Trophoblast cell (in vitro differentiated cells and primary cell): Measurements from ENCODE around the gene FBXL22.

Source experiments
- DNase-seq, 2 donors: peaks; one replicate each; pipeline ENCODE4 v3.0.0-alpha.2; 2016
- H2AFZ ChIP-seq: 2 replicates; pipeline ENCODE4 v1.6.1; 2013; ENCODE audit warnings: low read length, moderate library complexity, mild to moderate bottlenecking; ENCODE audit not compliant: insufficient read depth, poor library complexity
- H2AK5ac ChIP-seq: 2 replicates; pipeline ENCODE4 v1.6.1; 2013; ENCODE audit warnings: mild to moderate bottlenecking, low read length
- H2BK120ac ChIP-seq: 2 replicates; pipeline ENCODE4 v1.6.1; 2013; ENCODE audit warnings: low read length, mild to moderate bottlenecking, moderate library complexity; ENCODE audit not compliant: insufficient read depth, poor library complexity
- H2BK12ac ChIP-seq: 2 replicates; pipeline ENCODE4 v1.6.1; 2013; ENCODE audit warnings: mild to moderate bottlenecking, low read length, moderate library complexity
- H2BK5ac ChIP-seq: 2 replicates; pipeline ENCODE4 v1.6.1; 2013; ENCODE audit warnings: low read length, low read depth, moderate library complexity, mild to moderate bottlenecking; ENCODE audit not compliant: poor library complexity
- H3K14ac ChIP-seq: 2 replicates; pipeline ENCODE4 v1.6.1; 2013; ENCODE audit warnings: mild to moderate bottlenecking, low read length
- H3K18ac ChIP-seq: 2 replicates; pipeline ENCODE4 v1.6.1; 2013; ENCODE audit warnings: mild to moderate bottlenecking, low read length
- H3K23ac ChIP-seq: 2 replicates; pipeline ENCODE4 v1.6.1; 2013; ENCODE audit warnings: low read length
- H3K27ac ChIP-seq: 2 replicates; pipeline ENCODE4 v1.5.1; 2013; ENCODE audit warnings: low read depth, mild to moderate bottlenecking, inconsistent platforms, low read length, moderate library complexity
- H3K27me3 ChIP-seq: 2 replicates; pipeline ENCODE4 v1.6.1; 2013; ENCODE audit warnings: inconsistent platforms, mild to moderate bottlenecking, low read length, moderate library complexity; ENCODE audit not compliant: insufficient read depth
- H3K36me3 ChIP-seq, 2 experiments: 1 replicate in 1 of 2; 2 replicates in 1 of 2; pipeline ENCODE4 v1.6.1; 2013; ENCODE audit warnings: low read length in 2 of 2, mild to moderate bottlenecking in 2 of 2, moderate library complexity in 1 of 2; ENCODE audit not compliant: insufficient read depth in 2 of 2, control insufficient read depth in 1 of 2
- H3K4ac ChIP-seq: 2 replicates; pipeline ENCODE4 v1.6.1; 2013; ENCODE audit warnings: low read depth, mild to moderate bottlenecking, low read length, moderate library complexity
- H3K4me1 ChIP-seq, 2 experiments: 1 replicate in 1 of 2; 2 replicates in 1 of 2; pipeline ENCODE4 v1.6.1; 2013; ENCODE audit warnings: low read length in 2 of 2, mild to moderate bottlenecking in 2 of 2, moderate library complexity in 1 of 2; ENCODE audit not compliant: insufficient read depth in 2 of 2, control insufficient read depth in 1 of 2
- H3K4me2 ChIP-seq: 2 replicates; pipeline ENCODE4 v1.6.1; 2013; ENCODE audit warnings: inconsistent platforms, mild to moderate bottlenecking, low read length, moderate library complexity
- H3K4me3 ChIP-seq: 2 replicates; pipeline ENCODE4 v1.5.1; 2013; ENCODE audit warnings: mild to moderate bottlenecking, low read depth, low read length, inconsistent platforms
- H3K79me1 ChIP-seq: one replicate; pipeline ENCODE4 v1.6.1; 2013; ENCODE audit warnings: low read length
- H3K79me2 ChIP-seq: 2 replicates; pipeline ENCODE4 v1.6.1; 2013; ENCODE audit warnings: low read length, mild to moderate bottlenecking; ENCODE audit not compliant: control insufficient read depth, insufficient read depth, poor library complexity
- H3K9ac ChIP-seq: 2 replicates; pipeline ENCODE4 v1.6.1; 2013; ENCODE audit warnings: mild to moderate bottlenecking, low read length
- H3K9me3 ChIP-seq: 2 replicates; pipeline ENCODE4 v1.6.1; 2013; ENCODE audit warnings: low read depth, mild to moderate bottlenecking, control low read depth, inconsistent platforms, low read length; ENCODE audit not compliant: insufficient read depth
- H4K12ac ChIP-seq: 2 replicates; pipeline ENCODE4 v1.6.1; 2013; ENCODE audit warnings: low read depth, mild to moderate bottlenecking, low read length, moderate library complexity
- H4K8ac ChIP-seq: 2 replicates; pipeline ENCODE4 v1.6.1; 2013; ENCODE audit warnings: low read depth, mild to moderate bottlenecking, low read length, moderate library complexity
- H4K91ac ChIP-seq: one replicate; pipeline ENCODE4 v1.6.1; 2013; ENCODE audit warnings: low read depth, mild to moderate bottlenecking, low read length, moderate library complexity
- whole genome bisulfite sequencing: extraction: QIAGEN DNeasy Blood & Tissue Kit; methylation state at CpG from one replicate; pipeline ENCODE4 v1.1.7; 2013; ENCODE audit warnings: missing lambda C conversion rate; ENCODE audit not compliant: insufficient read length, insufficient coverage; ENCODE audit errors: extremely low coverage; 5-methylcytosine and 5-hydroxymethylcytosine counted together

FBXL22 gene

GRCh38 chr15:63636518-63637061, 39.4 kb downstream of the FBXL22 start:
- Histone ChIP-seq H2BK120ac (no peak overlapping the region), H3K79me2 (no peaks in the 10 kb centered on the region), H2BK5ac (no peak overlapping the region), H3K4me1 (no peaks in the 10 kb centered on the region), H3K14ac (no peak overlapping the region), H3K27me3 (no peaks in the 10 kb centered on the region), H4K91ac (no peak overlapping the region), H3K23ac (no peak overlapping the region), H2AK5ac (no peak overlapping the region), H4K12ac (no peak overlapping the region), H3K18ac (no peak overlapping the region), H3K27ac (no peak overlapping the region), H3K4me2 (no peak overlapping the region), H4K8ac (no peak overlapping the region), H3K36me3 (peaks cover 11 to 37% of the 10 kb centered on the region in 2 experiments), H3K4ac (no peak overlapping the region), H3K4me3 (no peak overlapping the region), H3K9me3 (peaks cover 1% of the 10 kb centered on the region), H2BK12ac (no peak overlapping the region), H3K79me1 (no peaks in the 10 kb centered on the region), H3K9ac (no peak overlapping the region), H2AFZ (no peak overlapping the region)
- DNase-seq, result no peak
- no CpG with 5 or more reads among the region's 9 CpGs for WGBS

GRCh38 chr15:63638839-63639238, 41.7 kb downstream of the FBXL22 start:
- Histone ChIP-seq H2AFZ (no peak overlapping the region), H4K12ac (no peak overlapping the region), H3K4me1 (no peaks in the 10 kb centered on the region), H2BK12ac (no peak overlapping the region), H3K79me2 (no peaks in the 10 kb centered on the region), H4K8ac (no peak overlapping the region), H3K27ac (no peak overlapping the region), H4K91ac (no peak overlapping the region), H3K9me3 (peaks cover 1% of the 10 kb centered on the region), H3K9ac (no peak overlapping the region), H2AK5ac (no peak overlapping the region), H3K23ac (no peak overlapping the region), H3K27me3 (no peaks in the 10 kb centered on the region), H3K14ac (no peak overlapping the region), H3K4me2 (no peak overlapping the region), H2BK120ac (no peak overlapping the region), H3K36me3 (peaks cover 15 to 32% of the 10 kb centered on the region in 2 experiments), H3K79me1 (no peaks in the 10 kb centered on the region), H3K18ac (no peak overlapping the region), H3K4me3 (no peak overlapping the region), H3K4ac (no peak overlapping the region), H2BK5ac (no peak overlapping the region)
- no CpG with 5 or more reads among the region's 1 CpG for WGBS
- no peak for DNase-seq

- Histone ChIP-seq H3K79me1 (no peaks in the 10 kb centered on the region), H2BK12ac (no peak overlapping the region)
Observed at GRCh38 chr15:63640146-63640545, 43.0 kb downstream of the FBXL22 start.

More at GRCh38 chr15:63640146-63640545, 43.0 kb downstream of the FBXL22 start:
- Histone ChIP-seq H3K9me3 (peaks cover 1% of the 10 kb centered on the region), H4K8ac (no peak overlapping the region), H3K9ac (no peak overlapping the region), H3K36me3 (peaks cover 15 to 32% of the 10 kb centered on the region in 2 experiments), H3K4me2 (no peak overlapping the region), H3K27ac (no peak overlapping the region), H2BK5ac (no peak overlapping the region), H3K4me1 (no peaks in the 10 kb centered on the region), H3K14ac (no peak overlapping the region), H2BK120ac (no peak overlapping the region), H4K12ac (no peak overlapping the region), H3K4me3 (no peak overlapping the region), H3K4ac (no peak overlapping the region), H3K18ac (no peak overlapping the region), H2AFZ (no peak overlapping the region), H3K27me3 (no peaks in the 10 kb centered on the region), H3K23ac (no peak overlapping the region), H2AK5ac (no peak overlapping the region), H4K91ac (no peak overlapping the region), H3K79me2 (no peaks in the 10 kb centered on the region)
- DNase-seq, result no peak
- WGBS, result no CpG with 5 or more reads among the region's 3 CpGs
